22Rv1 (cell line): Measurements from ENCODE around the gene MSRB1.

ENCODE experiments used
- H3K27ac ChIP-seq: fragments of 450-650 bp; 2 replicates; pipeline ENCODE4 v1.5.1; 2017
- CTCF ChIP-seq: fragments of 450-650 bp; IDR thresholded peaks from 2 replicates; pipeline ENCODE4 v1.5.1; 2017; ENCODE audit warnings: mild to moderate bottlenecking
- ZFX ChIP-seq: fragments of 450-650 bp; IDR thresholded peaks from 2 replicates; pipeline ENCODE4 v1.6.1; 2017; ENCODE audit warnings: antibody characterized with exemption, borderline replicate concordance

MSRB1 gene

GRCh38 chr16:1971796-1972489 is 28.9 kb upstream of the MSRB1 start, which contains the start of gene TBL3:
TSS of gene TBL3 (plus strand) at chr16:1972053. CDS start at chr16:1972165, 112 bp downstream.
- peak within 1 kb of the TSS; percentile 93 for H3K27ac ChIP-seq
- no peak for TF ChIP-seq CTCF
- TF ChIP-seq ZFX: no peak

- H3K27ac ChIP-seq: no peak overlapping the region
- TF ChIP-seq ZFX: no peak
- TF ChIP-seq CTCF: no peak
Observed at GRCh38 chr16:1968146-1968953, 25.4 kb upstream of the MSRB1 start.

GRCh38 chr16:1966460-1966859 is 23.5 kb upstream of the MSRB1 start, which contains the start of gene RNF151:
TSS of gene RNF151 (plus strand) at chr16:1966856. CDS start at chr16:1966882, 26 bp downstream.
- H3K27ac ChIP-seq: peak within 1 kb of the TSS; percentile 96
- no peak for TF ChIP-seq CTCF
- no peak for TF ChIP-seq ZFX

GRCh38 chr16:1965396-1966001 is 22.5 kb upstream of the MSRB1 start:
- H3K27ac ChIP-seq: peak overlapping the region; percentile 96
- TF ChIP-seq ZFX (no peak), CTCF (no peak)

GRCh38 chr16:1964506-1965395 is 21.8 kb upstream of the MSRB1 start, which contains the start of gene RPS2:
TSS of gene RPS2 (minus strand) at chr16:1964826. CDS start at chr16:1964625, 201 bp downstream.
- TF ChIP-seq ZFX: no peak
- TF ChIP-seq CTCF: peak; percentile 23; the same call in 1 of the 2 replicates
- peak within 1 kb of the TSS; percentile 96 for H3K27ac ChIP-seq

- TF ChIP-seq ZFX (no peak), CTCF (peak; percentile 58)
- H3K27ac ChIP-seq: peak overlapping the region; percentile 96
Observed at GRCh38 chr16:1963806-1964505, 21.0 kb upstream of the MSRB1 start.

GRCh38 chr16:1962161-1963153 is 19.5 kb upstream of the MSRB1 start:
- H3K27ac ChIP-seq: peak overlapping the region; percentile 96
